ENCODE data around the gene ACADL. TPM values are rescaled to one million over a fixed set of nuclear protein-coding genes. Genes with fewer than 3 reads are reported as not detected.

The ACADL gene
- total and polyA plus RNA-seq, 2 donors (not counting 3 experiments of a cell fraction or from before 2014, with no cell fraction given) = not detected

DNA sequence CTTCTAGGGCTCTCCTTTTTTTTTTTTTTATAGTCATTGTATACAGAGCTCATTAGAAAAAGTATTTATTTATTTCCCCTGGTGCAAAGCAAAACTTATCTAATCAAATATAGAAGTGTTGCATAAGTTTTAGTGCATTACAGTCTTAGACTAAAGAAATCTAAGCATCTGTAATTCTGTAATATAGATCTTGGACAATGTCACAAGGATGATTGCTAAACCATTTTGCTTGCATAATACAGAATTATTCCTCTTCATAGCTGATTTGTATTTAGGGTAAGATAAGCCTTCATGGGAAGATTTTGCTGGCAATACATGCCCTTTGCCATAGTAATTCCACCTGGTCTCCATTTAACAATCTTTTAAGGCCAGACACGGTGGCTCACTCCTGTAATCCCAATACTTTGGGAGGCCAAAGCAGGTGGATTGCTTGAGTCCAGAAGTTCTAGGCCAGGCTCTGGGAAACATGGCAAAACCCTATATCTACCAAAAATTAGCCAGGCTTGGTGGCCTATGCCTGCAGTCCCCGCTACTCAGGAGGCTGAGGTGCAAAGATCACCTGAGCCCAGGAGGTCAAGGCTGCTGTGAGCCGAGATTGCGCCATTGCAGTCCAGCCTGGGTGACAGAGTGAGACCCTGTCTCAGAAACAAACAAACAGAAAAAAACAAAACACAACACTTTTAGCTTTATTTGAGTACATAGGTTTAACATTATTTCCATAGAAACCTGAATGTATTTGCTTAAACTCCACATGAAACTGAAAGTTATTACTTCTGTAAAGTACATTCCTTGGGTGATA, 2.2 kb upstream of the ACADL start:
- Histone ChIP-seq H3K9me1 (replicated peaks; ENCODE audit: control insufficient read depth, extremely low read depth, insufficient read depth, low read length) (no peaks in the 10 kb centered on the region), H4K20me1 (replicated peaks; ENCODE audit: control insufficient read depth, extremely low read depth, insufficient read depth, low read length) (no peaks in the 10 kb centered on the region), H3K79me2 (ENCODE audit: control insufficient read depth, insufficient read depth, low read length) (no peaks in the 10 kb centered on the region), H3K4me3 (replicated peaks in 1 of 3; ENCODE audit: insufficient read depth in 1 of 3, low read depth in 1 of 3, low read length in 3 of 3) (no peak overlapping the region), H3K9me3 (replicated peaks; ENCODE audit: control insufficient read depth, insufficient read depth, low read length) (no peaks in the 10 kb centered on the region), H3K36me3 (ENCODE audit: control insufficient read depth in 2 of 2, extremely low read depth in 1 of 2, insufficient read depth in 2 of 2, low read length in 2 of 2) (no peaks in the 10 kb centered on the region), H3K9ac (replicated peaks; ENCODE audit: extremely low read depth, insufficient read depth, low read length) (no peak overlapping the region), H2AFZ (ENCODE audit: low read depth, low read length) (no peak overlapping the region), H3K27ac (ENCODE audit: insufficient read depth, low read depth, low read length) (no peak overlapping the region), H3K27me3 (ENCODE audit: control insufficient read depth in 2 of 2, insufficient read depth in 2 of 2, low read length in 2 of 2) (peaks cover 17 to 43% of the 10 kb centered on the region in 2 experiments), H3K4me2 (ENCODE audit: insufficient read depth, low read length) (no peak overlapping the region), H3K4me1 (ENCODE audit: control insufficient read depth, extremely low read depth, insufficient read depth, low read length) (peaks cover 5% of the 10 kb centered on the region)
- FAIRE-seq (no peak), DNase-seq (ENCODE audit: low read depth, low spot score) (no peak)
- TF ChIP-seq EZH2 (IDR thresholded peaks at IDR 0.05; ENCODE audit: borderline replicate concordance, low read depth, low read length, severe bottlenecking) = no peak
- no peak for TF ChIP-seq JUN (IDR thresholded peaks at IDR 0.05; ENCODE audit: borderline replicate concordance, insufficient read depth, insufficient read length, low read depth)
- TF ChIP-seq, protein P1, sequence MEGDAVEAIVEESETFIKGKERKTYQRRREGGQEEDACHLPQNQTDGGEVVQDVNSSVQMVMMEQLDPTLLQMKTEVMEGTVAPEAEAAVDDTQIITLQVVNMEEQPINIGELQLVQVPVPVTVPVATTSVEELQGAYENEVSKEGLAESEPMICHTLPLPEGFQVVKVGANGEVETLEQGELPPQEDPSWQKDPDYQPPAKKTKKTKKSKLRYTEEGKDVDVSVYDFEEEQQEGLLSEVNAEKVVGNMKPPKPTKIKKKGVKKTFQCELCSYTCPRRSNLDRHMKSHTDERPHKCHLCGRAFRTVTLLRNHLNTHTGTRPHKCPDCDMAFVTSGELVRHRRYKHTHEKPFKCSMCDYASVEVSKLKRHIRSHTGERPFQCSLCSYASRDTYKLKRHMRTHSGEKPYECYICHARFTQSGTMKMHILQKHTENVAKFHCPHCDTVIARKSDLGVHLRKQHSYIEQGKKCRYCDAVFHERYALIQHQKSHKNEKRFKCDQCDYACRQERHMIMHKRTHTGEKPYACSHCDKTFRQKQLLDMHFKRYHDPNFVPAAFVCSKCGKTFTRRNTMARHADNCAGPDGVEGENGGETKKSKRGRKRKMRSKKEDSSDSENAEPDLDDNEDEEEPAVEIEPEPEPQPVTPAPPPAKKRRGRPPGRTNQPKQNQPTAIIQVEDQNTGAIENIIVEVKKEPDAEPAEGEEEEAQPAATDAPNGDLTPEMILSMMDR (IDR thresholded peaks at IDR 0.05; ENCODE audit: extremely low read depth in 1 of 2, insufficient read depth in 1 of 2, low read depth in 1 of 2, low read length in 2 of 2) = no peak
- TF ChIP-seq, protein P2, sequence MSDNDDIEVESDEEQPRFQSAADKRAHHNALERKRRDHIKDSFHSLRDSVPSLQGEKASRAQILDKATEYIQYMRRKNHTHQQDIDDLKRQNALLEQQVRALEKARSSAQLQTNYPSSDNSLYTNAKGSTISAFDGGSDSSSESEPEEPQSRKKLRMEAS (IDR thresholded peaks at IDR 0.05; ENCODE audit: insufficient read depth, insufficient read length) = no peak
- no peak for TF ChIP-seq POLR2AphosphoS5 (IDR thresholded peaks at IDR 0.05; ENCODE audit: insufficient read depth, low read depth, low read length)
- no peak for TF ChIP-seq POLR2A (IDR thresholded peaks at IDR 0.05; ENCODE audit: low read depth, low read length)
- TF ChIP-seq FOS (IDR thresholded peaks at IDR 0.05; ENCODE audit: borderline replicate concordance, insufficient read depth, low read length) = no peak
- no peak for TF ChIP-seq GATA2 (IDR thresholded peaks at IDR 0.05; ENCODE audit: insufficient read depth, insufficient read length, low read depth, low read length)
- no peak for TF ChIP-seq MYC (IDR thresholded peaks at IDR 0.05; ENCODE audit: low read depth, low read length)
- dilution Hi-C loops (cut with MboI; ENCODE audit: extremely low pct_ligation_motif_present, low sequenced_read_pairs) = no loop called here
- CTCF ChIA-PET = interaction anchor here (0.6 to 0.9 kb wide), 3 partner anchors 12 to 865 kb away, joined by 3 to 4 read pairs (median 3); no protein-coding TSS in a partner anchor
- BruUV-seq (replicated peaks) = no TSS peak
- intact Hi-C loops (cut with micrococcal nuclease) = no loop called here
- POLR2A ChIA-PET = no interaction called here

Measured in endothelial cell of umbilical vein (primary cell).